K562 (cell line): Measurements from ENCODE around the gene MCCC2.

ENCODE experiments used
- BACH1 ChIP-seq: fragments of 200-800 bp; sonication (Bioruptor generic); IDR thresholded peaks from 2 replicates; pipeline ENCODE4 v1.6.1; 2016; ENCODE audit warnings: missing genetic modification characterization, missing compliant biosample characterization
- CREB1 ChIP-seq, 2 experiments: sonication (generic) in 1 of 2; formaldehyde crosslinking in 1 of 2; IDR thresholded peaks; 2 replicates each; pipeline versions ENCODE4 v1.6.1 to v1.8.0; 2012 to 2022; ENCODE audit warnings: inconsistent platforms in 1 of 2, mild to moderate bottlenecking in 1 of 2, missing genetic modification reagents in 1 of 2, moderate library complexity in 1 of 2
- JUND ChIP-seq, 2 experiments: IDR thresholded peaks; 2 replicates in 1 of 2; 3 replicates in 1 of 2; pipeline ENCODE4 v1.6.1; 2011; ENCODE audit warnings: borderline replicate concordance in 2 of 2, low read depth in 2 of 2, low read length in 2 of 2, improper control_type of control experiment in 1 of 2, missing biosample characterization in 1 of 2, missing genetic modification characterization in 1 of 2, missing genetic modification reagents in 1 of 2
- MEF2A ChIP-seq: IDR thresholded peaks from 2 replicates; pipeline ENCODE4 v1.6.1; 2011; ENCODE audit warnings: low read depth, mild to moderate bottlenecking, low read length, moderate library complexity; ENCODE audit not compliant: control insufficient read depth
- MIER1 ChIP-seq: fragments of 450-650 bp; IDR thresholded peaks from 2 replicates; pipeline ENCODE4 v1.6.1; 2016; ENCODE audit warnings: antibody characterized with exemption, mild to moderate bottlenecking, low read depth
- MXI1 ChIP-seq: IDR thresholded peaks from 2 replicates; pipeline ENCODE4 v1.6.1; 2011; ENCODE audit warnings: low read depth, mild to moderate bottlenecking, improper control_type of control experiment, low read length
- PHF20 ChIP-seq: fragments of 450-650 bp; IDR thresholded peaks from 2 replicates; pipeline ENCODE4 v1.6.1; 2018; ENCODE audit not compliant: partially characterized antibody
- SMARCA4 ChIP-seq: fragments of 450-650 bp; IDR thresholded peaks from 2 replicates; pipeline ENCODE4 v1.6.1; 2016
- TBL1XR1 ChIP-seq, 2 experiments: IDR thresholded peaks; 2 replicates each; pipeline ENCODE4 v1.6.1; 2012; ENCODE audit warnings: improper control_type of control experiment in 2 of 2, low read length in 2 of 2, mild to moderate bottlenecking in 1 of 2
- TF ChIP-seq, protein P1 (sequence below), 3 experiments: IDR thresholded peaks in 2 of 3; conservative IDR thresholded peaks in 1 of 3; 2 replicates each; pipeline ENCODE4 v1.5.1; 2011 to 2012; ENCODE audit warnings: low read length in 3 of 3, mild to moderate bottlenecking in 3 of 3, control low read depth in 2 of 3, improper control_type of control experiment in 1 of 3, inconsistent platforms in 1 of 3, low read depth in 1 of 3, mixed read lengths in 1 of 3, moderate library complexity in 1 of 3; ENCODE audit not compliant: insufficient read depth in 2 of 3
- TF ChIP-seq, protein P2 (sequence below): fragments of 150-350 bp; conservative IDR thresholded peaks from 2 replicates; pipeline ENCODE4 v1.6.1; 2014; ENCODE audit warnings: low read length

DNA sequence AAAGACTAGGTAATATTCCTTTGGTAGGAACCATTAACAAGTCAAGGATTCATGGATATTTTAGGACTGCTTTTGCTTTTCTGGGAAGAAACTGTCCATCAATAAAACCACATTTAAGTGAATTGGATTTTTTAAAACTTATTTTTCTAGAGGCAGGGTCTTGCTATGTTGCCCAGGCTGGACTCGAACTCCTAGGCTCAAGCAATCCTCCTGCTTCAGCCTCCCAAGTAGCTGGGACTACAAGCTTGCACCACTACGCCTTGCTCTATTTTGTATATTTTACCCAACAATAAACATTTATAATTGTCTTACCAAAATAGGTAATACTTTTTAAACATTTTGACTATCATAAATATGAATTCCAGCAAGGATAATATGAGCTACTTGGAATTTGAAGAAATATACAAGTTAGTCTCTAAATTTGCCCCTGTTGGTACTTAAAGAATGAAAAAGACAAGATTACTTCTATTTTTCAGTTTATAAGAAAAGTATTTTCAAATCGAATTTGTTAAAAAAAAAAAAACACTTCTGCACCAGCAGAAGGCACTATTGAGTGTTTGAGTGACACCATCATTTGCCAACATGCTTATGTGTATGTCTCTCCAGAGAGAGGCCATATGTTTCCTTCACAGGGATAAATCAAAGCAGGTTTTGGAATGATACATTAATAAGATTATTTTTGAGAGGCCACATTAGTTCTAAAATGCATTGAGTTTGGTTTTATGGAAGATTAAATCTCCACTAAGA is 71.9 kb downstream of the MCCC2 start:
- TF ChIP-seq, protein P1, sequence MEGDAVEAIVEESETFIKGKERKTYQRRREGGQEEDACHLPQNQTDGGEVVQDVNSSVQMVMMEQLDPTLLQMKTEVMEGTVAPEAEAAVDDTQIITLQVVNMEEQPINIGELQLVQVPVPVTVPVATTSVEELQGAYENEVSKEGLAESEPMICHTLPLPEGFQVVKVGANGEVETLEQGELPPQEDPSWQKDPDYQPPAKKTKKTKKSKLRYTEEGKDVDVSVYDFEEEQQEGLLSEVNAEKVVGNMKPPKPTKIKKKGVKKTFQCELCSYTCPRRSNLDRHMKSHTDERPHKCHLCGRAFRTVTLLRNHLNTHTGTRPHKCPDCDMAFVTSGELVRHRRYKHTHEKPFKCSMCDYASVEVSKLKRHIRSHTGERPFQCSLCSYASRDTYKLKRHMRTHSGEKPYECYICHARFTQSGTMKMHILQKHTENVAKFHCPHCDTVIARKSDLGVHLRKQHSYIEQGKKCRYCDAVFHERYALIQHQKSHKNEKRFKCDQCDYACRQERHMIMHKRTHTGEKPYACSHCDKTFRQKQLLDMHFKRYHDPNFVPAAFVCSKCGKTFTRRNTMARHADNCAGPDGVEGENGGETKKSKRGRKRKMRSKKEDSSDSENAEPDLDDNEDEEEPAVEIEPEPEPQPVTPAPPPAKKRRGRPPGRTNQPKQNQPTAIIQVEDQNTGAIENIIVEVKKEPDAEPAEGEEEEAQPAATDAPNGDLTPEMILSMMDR (IDR thresholded peaks at IDR 0.05 in 2 of 3, conservative IDR thresholded peaks at IDR 0.05 in 1 of 3; ENCODE audit: insufficient read depth in 2 of 3, low read depth in 1 of 3, low read length in 3 of 3) = peak; percentile 26 to 50 (median 34); a peak in 3 of 6 replicates
- TF ChIP-seq MIER1 (no peak), JUND (IDR thresholded peaks at IDR 0.05; ENCODE audit: borderline replicate concordance, low read depth, low read length) (no peak), JUND (tag; IDR thresholded peaks at IDR 0.05; ENCODE audit: borderline replicate concordance, low read depth, low read length) (no peak), PHF20 (no peak), MEF2A (no peak), CREB1 (IDR thresholded peaks at IDR 0.05) (no peak), CREB1 (CRISPR knock-in tag; IDR thresholded peaks at IDR 0.05) (no peak), MXI1 (no peak), BACH1 (tag) (no peak), SMARCA4 (no peak), TBL1XR1 (IDR thresholded peaks at IDR 0.05; ENCODE audit: low read length in 2 of 2) (no peak)
- TF ChIP-seq, protein P2, sequence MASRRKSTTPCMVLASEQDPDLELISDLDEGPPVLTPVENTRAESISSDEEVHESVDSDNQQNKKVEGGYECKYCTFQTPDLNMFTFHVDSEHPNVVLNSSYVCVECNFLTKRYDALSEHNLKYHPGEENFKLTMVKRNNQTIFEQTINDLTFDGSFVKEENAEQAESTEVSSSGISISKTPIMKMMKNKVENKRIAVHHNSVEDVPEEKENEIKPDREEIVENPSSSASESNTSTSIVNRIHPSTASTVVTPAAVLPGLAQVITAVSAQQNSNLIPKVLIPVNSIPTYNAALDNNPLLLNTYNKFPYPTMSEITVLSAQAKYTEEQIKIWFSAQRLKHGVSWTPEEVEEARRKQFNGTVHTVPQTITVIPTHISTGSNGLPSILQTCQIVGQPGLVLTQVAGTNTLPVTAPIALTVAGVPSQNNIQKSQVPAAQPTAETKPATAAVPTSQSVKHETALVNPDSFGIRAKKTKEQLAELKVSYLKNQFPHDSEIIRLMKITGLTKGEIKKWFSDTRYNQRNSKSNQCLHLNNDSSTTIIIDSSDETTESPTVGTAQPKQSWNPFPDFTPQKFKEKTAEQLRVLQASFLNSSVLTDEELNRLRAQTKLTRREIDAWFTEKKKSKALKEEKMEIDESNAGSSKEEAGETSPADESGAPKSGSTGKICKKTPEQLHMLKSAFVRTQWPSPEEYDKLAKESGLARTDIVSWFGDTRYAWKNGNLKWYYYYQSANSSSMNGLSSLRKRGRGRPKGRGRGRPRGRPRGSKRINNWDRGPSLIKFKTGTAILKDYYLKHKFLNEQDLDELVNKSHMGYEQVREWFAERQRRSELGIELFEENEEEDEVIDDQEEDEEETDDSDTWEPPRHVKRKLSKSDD = no peak
